ENCODE measurements around the gene YIF1B.

GRCh38 chr19:38307597-38307996, 8.2 kb downstream of the YIF1B start:
- no peak for TF ChIP-seq CTCF (IDR thresholded peaks at IDR 0.05)
- TF ChIP-seq POLR2A (IDR thresholded peaks at IDR 0.05) = no peak

Data from esophagus squamous epithelium (tissue), 4 donors.